ENCODE data around the gene CAMK4.
"Not testable (repeated sequence)": the region's sequence is repeated elsewhere in the genome, so short reads cannot be mapped to it uniquely, and the experiment has no call there.

CAMK4 gene

DNA sequence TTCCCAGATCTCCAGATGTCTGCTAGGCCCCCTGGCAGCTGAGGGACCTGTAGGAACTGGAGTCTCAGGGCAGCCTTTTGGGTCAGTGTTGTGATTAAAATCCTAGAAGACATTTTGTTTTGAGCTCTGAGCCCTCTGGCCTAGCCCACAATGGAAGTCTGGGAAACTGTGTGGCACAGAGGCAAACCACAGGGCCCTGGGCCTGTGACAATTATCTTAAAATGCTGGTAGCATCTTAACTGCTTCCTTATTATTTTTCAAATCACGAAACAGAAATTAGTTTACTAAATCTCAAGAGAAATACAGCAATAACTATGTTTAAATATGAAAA lies 162.6 kb downstream of the CAMK4 start:
- DNase-seq: no peak

DNA sequence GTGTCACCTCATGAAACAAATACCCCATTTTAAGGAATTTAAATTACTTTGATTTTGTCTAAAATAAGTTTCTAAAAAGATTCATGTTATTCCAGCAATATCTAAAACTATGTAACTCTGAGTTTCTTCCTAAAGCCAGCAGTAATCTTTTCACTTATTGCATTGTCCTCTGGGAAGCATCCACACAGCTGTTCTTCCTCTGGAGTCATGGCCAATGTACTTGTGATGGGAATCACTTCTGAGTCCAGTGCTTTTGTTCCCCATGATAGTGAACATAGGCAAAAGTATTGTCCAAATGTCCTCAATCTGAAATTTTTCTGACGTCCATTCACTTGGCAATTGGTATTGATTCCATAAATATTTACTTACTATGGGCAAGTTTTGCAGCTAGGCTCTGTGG lies 163.2 kb downstream of the CAMK4 start:
- DNase-seq: no peak

DNA sequence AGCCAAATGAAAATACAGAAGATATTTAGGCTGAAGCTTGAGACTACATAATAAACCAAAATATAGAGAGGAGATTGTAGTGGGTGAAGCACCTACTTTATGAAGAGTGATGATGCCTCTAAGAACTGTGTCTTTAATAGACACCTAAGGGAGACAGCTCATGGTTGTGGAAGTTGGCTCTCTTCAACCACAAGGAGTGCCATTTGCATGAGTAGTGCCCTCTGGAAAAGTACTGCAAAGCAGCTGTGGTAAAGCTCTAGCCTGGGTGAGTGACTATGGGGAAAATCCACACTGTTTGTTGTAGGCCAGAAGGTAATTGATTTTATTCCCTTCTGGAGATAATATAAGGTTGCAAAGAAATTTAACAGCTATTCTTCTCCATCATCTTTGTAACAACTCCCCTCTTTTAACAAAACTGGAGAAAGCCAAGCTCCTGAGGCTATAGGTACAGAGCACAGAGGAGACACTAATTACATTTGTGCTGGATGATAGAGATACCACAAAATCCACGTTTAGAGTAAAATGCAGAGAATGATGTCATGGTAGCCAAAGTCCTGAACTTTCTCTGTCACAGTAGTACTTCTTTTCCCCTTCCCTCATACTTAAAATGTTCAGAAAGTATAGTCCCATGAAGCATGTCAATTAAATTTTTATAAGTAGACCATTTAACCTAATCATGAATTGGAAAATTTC lies 165.4 kb downstream of the CAMK4 start:
- no peak for DNase-seq

DNA sequence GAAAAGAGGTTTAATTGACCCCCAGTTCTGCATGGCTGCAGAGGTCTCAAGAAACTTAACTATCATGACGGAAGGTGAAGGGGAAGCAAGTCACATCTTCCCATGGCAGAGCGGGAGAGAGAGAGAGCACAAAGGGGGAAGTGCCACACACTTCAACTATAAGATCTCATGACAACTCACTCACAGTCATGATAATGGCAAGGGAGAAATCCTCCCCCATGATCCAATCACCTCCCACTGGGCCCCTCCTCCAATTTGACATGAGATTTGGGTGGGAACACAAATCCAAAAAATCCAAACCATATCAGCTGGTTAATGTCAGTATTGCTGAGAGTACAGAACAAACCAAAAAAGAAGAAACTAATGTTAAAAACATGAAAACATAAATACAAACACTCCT lies 168.0 kb downstream of the CAMK4 start:
- no peak for DNase-seq

DNA sequence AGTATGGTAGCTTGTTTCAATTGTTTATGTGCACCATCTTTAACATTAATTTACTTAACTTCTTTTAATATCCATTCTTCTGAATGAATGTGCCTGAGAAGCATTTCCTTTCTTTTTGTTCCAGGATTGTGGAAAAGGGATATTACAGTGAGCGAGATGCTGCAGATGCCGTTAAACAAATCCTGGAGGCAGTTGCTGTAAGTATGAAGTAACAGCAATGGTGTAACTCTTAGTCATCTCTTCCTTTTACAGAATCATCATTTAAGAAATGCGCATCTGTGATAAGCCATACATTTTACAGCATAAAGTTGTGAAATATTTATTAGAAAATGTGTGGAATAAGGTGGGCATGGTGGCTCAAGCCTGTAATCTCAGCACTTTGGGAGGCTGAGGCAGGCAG lies 170.4 kb downstream of the CAMK4 start:
- no peak for DNase-seq

DNA sequence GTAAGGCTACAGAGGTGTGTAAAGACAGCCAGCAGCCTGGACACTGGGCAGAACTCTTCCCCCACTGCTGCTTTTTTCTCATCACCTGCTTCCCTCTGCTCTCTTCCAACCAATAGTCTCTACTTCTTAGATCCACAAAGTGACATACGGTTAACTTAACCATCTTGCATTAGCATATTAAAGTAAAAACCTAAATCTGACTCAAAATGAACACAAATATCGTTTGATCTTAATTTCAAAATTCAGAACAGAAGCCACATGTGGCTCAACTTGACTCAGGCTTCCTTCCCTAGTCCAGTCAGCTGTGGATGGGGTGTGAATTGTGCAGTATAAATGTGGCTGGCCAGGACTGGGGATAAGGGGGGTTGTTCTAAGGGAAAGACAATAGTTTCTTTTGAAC lies 173.8 kb downstream of the CAMK4 start:
- DNase-seq: no peak

DNA sequence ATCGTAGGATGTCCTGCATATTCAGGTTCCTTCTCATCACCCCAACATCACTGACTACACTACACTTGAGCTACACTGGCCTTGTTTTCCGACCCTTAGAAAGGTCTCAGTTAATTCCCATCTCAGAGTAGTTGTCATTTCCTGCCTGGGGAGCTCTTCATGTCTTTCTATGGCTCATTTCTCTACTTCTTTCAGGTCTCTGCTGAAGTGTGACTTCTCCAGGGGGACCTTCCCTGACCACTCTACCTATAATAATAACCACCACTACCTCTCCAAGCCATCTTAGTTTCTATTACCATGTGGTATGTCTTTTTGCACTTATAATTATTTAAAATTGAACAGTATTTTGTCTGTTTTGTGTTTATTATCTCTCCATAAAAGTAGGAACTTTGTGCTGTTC lies 174.9 kb downstream of the CAMK4 start:
- no peak for DNase-seq

DNA sequence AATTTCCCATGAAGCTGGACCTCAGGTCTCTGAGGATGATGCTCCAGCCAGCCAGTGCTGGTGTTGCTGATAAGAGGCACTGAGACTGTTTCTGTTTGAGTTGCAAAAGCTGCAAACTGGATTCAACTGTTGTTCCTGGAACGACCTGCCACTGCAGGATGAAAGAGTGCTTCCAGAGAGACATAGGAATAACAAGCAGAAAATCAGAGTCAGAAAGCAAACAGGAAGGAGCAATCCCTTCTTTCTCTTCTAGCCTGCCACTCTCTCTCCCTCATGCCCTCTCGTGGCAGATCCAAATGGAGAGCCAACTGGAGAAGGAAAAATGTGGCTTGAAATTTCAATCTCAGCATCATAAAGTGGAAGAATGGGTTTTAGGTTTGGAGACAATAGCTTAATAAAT lies 177.7 kb downstream of the CAMK4 start:
- no peak for DNase-seq

DNA sequence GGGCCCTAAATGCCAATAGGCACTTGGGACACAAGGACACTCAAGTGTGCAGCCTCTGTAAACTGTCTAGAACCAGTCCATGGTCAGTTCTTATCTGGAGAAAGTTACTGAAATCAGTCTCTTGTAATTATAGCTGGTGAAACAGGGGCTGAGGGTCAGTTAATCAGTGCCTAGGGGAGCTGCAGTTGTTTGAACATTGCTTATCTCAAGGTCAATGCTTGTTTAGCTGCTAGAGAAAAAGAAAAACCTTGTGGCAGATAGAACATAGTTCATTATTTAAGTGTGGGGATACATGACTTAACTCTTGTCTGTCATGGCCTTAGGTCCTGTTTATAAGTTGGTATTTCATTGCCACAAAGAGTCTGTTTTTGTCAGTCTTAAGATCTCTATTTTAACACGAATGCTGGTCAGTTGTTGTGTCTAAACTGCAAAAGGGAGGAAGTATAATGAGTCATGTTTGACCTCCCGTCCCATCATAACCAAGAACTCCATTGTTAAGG lies 180.1 kb downstream of the CAMK4 start:
- no peak for DNase-seq

DNA sequence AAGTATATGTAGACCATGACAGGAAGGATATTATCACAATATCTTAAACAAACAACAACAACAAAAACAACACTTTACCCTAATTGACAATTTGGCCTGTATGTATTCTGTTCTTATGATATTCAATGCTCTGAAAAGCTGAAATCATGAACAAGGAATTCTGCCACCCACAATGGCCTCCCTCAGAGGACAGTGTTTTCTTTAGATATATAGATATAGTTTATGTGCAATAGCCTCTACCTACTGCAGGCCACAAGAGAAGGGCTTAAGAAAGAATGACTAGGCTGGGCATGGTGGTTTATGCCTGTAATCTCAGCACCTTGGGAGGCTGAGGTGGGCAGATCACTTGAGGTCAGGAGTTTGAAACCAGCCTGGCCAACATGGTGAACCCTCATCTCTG lies 183.4 kb downstream of the CAMK4 start:
- DNase-seq: no peak

DNA sequence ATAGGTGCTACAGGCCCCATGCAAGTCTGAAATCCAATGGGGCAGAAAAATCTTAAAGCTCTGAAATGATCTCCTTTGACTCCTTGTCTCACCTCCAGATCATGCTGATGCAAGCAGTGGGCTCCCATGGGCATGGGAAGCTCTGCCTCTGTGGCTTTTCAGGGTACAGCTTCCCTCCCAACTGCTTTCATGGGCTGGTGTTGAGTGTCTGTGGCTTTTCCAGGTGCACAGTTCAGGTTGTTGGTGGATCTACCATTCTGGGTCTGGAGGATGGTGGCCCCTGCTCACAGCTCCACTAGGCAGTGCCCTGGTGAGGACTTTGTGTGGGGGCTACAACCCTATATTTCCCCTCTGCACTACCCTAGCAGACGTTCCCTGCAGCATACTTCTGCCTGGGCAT lies 184.6 kb downstream of the CAMK4 start:
- no peak for DNase-seq

DNA sequence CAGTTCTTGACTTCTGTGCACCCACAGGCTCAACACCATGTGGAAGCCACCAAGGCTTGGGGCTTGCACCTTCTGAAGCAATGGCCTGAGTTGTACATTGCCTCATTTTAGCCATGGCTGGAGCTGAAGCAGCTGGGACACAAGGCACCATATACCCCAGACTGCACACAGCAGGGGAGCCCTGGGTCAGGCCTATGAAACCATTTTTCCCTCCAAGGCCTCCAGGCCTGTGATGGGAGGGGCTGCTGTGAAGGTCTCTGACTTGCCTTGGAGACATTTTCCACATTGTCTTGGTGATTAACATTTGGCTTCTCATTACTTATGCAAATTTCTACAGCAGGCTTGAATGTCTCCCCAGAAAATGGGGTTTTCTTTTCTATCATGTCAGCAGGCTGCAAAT lies 185.1 kb downstream of the CAMK4 start:
- not testable (repeated sequence) for DNase-seq

DNA sequence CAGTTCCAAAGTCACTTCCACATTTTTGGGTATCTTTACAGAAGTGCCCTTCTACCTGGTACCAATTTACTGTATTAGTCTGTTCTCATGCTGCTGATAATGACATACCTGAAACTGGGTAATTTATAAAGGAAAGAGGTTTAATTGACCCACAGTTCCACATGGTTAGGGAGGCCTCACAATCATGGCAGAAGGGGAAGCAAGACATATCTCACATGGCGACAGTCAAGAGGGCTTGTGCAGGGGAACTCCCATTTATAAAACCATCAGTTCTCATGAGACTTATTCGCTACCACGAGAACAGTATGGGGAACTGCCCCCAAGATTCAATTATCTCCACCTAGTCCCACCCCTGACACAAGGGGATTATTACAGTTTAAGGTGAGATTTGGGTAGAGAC lies 185.9 kb downstream of the CAMK4 start:
- not testable (repeated sequence) for DNase-seq

DNA sequence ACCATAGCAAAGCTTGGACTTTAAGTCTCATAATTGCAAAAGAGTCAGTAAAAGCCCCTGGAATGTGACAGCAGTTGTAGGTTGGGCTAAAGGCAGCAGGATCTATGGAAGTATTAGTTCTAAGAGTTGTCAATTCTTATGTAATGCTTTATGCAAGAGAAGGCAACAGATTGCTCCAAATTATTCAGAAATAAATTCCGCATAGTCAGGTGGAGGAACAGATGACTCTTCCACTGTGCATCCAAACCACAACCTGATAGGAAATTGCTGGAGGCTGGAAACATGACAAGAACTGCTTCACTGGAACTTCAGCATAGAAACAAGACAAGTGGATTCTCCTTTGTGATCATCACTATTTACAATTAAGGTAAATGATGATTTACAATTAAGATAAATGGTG lies 187.1 kb downstream of the CAMK4 start:
- no peak for DNase-seq

DNA sequence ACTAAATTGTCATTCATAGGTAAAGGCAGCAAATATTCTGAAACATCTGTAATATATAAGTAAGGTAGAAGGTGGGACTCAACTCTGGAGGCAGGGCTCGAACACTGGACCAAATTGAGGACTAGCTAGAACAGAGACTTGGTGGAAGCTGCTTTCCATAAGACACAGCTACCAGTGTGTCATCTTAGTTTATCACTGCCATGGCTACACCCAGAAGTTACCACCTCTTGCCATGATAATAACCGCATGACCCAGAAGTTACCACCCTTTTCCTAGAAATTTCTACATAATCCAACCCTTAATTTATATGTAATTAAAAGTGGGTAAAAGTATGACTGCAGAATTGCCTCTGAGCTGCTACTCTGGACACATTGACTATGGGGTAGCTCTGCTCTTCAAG lies 188.4 kb downstream of the CAMK4 start:
- no peak for DNase-seq

DNA sequence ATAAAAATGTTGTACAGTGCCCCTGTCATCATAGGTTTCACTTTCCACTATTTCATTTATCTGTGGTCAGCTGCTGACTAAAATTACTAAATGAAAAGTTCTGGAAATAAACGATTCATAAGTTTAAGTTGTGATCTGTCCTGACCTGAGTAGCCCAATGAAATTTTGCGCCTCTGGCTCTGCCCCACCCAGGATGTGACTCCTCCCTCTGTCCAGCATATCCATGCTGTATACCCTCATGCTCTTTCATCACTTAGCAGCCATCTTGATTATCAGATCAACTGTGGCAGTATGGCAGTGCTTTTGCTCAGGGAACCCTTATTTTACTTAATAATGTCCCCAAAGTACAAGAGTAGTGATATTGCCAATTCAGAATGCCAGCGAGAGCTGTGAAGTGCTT lies 190.9 kb downstream of the CAMK4 start:
- no peak for DNase-seq

DNA sequence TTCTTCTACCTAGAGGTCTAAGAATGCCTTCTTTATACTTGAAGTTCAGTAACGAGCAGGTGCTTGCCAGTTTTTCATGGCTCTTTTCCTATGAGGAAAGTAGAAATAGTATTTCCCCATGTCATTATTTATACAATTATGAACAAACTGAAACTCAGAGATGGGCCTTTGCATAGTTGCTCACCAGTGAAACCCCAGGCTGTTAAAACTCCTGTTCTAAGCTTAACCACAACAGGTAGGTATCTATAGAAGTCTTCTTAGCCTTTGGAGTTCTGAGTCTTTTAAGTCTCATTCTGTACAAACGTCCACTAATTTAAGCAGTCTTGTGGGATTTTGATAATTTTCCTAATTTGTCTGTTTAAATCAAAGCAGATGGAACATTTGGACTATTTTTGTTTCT lies 198.1 kb downstream of the CAMK4 start:
- DNase-seq: no peak

DNA sequence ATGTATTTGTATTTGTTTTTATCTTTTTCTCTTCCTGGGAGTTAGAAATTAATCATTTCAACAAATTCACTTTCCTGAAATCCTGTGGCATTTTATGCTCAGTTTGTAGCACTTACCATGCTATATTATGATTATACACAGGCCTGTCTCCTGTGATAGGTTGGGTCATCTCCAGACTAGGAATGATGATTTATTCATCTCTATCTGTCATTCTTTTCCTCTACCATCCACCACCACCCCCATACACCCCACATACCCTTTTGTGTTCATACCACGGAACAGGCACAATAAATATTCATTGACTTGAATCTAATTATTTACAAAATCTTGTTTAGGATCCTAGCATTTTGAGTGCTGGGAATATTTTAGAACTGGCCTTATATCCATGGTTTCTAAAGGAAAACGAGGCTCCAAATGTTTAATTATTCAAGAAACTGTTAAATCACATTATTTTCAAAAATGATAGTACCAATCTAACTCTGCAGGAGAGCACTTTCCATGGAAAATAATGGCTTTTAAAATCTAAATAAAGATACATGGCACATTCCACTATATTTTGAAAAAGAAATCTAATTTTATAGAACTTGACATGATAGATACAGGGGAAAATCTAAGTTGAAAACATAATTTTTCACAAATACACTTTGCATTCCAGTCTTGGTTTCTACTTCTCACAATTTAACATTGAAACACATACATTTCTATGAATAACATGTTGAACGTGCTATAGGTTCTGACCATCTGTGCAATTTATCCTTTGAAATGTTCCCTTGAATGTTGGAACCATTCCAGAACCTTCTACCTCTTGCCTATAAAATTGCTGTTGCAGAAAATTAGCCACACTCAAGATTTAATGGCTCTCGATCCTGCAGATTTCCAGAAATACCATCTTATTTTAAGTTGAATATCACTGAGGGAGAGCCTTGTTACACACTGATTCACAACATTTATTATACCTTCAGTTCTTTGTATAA lies 198.8 kb downstream of the CAMK4 start:
- no peak for DNase-seq

DNA sequence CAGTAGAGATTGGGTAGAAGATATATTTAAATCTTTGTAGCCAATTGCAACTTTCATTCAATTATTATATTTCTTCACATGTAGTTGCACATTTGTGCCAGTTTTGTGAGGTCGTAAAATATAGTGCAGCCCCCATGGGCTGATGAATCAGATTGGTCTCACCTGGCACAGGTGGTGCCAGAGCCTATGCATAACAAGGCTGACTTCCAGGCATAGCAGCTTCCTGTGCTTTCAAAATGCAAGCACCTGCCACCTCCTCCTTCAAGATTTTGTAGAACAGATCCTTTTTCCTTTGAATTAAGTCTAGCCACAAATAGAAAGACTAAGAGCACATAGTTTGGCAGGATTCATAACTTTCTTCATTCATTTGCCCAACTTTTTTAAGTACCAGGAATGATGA lies 201.0 kb downstream of the CAMK4 start:
- DNase-seq: no peak

DNA sequence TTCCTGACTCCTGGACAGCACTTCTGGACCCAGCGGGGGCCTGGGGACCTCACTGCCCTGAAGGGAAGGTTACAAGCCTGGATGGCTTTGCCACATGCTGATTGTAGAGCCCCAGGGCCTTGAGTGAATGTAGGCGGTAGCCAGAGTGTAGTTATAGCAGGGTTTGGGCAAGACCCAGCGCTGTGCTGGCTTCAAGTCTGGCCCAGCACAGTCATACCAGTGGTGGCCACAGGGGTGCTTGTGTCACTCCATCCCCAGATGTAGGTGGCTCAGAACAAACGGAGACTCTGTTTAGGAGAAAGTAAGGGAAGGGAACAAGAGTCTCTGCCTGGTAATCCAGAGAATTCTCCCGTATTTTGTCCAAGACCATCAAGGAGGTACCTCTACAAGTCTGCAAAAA lies 203.6 kb downstream of the CAMK4 start:
- no peak for DNase-seq

DNA sequence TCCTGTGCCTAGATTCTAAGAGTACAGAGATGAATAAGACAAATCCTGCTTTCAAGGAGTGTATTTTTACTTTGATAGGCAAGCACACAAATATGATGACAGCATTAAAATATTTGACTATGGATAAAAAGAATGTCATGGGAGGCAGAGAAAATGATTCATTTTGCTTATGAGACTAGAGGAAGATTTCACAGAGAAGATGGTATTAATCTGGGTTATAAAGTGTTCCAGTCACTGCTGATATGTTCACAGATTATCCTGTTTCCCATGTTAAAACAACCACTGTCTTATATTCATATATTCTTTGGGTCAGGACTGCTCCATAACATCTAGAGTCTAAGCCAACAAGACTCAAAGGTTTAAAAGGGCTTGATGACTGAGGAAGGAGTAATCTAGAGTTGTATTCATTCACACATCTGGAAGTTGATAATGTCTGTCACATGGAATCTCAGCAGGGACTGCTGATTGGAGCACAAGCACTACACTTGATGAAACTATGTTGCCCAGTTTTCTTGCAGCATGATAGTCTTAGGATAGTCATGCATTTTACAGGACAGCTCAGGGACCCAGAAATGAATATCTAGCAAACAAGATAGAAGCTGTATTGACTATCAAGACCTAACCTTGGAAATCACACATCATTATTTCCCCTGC lies 208.8 kb downstream of the CAMK4 start:
- no peak for DNase-seq

DNA sequence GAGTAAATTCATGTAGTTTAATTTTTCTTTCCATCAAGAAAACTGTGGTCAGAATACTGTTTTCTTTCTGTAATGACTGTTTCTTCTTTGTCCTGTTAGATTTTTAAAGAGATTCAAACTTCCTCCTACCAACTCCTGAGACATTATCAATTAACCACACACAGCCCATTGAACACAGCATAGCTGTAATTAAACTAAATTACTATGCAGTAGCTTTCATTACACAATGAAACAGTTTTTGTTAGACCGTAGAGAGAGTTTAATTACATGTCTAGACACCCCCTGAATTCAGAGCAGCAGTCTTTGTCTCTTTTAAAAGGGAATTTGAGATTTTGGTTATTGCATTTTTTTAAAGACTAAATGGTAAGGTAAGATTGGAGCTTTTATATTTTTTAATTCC lies 210.6 kb downstream of the CAMK4 start:
- no peak for DNase-seq

DNA sequence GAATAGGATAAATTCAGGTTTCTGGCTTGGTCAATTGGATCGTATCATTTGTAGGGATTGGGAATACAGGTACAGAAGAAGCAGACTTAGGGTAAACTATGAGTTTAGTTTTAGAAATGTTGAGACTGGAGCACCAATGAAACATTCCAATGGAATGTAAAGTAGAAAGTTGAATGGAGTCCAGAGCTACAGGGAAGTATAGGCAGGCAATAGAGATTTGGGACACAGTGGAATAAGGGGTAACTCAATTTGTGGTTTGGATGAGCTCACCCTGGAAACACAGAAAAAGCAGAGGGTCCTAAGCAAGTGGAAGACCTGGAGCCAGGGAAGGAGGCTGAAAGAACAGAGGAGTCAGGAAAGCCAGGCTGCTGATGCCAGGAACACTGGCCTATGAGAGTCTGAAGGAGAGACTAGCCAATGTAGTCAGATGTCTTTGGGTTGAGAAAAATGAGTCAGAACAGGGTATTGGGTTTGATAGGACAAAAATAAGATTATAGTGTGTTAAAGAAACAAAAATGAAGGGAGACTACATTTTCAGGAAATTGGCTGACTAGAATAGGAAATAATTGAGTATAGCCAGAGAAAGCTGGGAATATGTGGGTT lies 215.4 kb downstream of the CAMK4 start:
- DNase-seq: no peak

Measured in NCI-H2081 treated with DMSO at 0.1 percent for 48 hours (cell line).